ENCODE measurements around the gene TMEM89. TPM values are rescaled to one million over a fixed set of nuclear protein-coding genes. Genes with fewer than 3 reads are reported as not detected.

TMEM89 gene
- total RNA-seq, 1 donor from 2014 or later = not detected

- no peak for DNase-seq (ENCODE audit: low read depth)
Measured at GRCh38 chr3:48641396-48641795, 19.8 kb upstream of the TMEM89 start.

- no peak for DNase-seq (ENCODE audit: low read depth)
Measured at GRCh38 chr3:48639944-48640606, 18.5 kb upstream of the TMEM89 start.

DNA sequence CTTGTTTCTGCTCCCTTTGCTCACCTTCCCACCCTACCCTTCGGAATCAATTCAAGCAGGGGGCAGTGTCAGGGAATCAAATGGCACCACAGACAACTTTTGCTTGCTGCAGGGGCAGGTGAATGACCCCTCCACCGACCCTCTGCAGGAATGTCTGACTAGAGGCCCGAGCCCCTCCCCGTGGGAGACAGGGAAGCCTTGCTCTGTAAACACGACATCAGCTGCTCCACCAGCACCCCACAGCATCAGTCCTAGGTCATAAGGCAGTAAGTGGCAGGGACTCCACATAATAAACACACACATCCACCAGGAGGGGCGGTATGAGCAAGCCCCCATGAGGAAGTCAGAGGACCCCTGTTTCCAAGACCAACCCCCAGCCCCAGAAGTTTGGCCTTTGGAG is 15.7 kb upstream of the TMEM89 start:
- no peak for DNase-seq (ENCODE audit: low read depth)

DNA sequence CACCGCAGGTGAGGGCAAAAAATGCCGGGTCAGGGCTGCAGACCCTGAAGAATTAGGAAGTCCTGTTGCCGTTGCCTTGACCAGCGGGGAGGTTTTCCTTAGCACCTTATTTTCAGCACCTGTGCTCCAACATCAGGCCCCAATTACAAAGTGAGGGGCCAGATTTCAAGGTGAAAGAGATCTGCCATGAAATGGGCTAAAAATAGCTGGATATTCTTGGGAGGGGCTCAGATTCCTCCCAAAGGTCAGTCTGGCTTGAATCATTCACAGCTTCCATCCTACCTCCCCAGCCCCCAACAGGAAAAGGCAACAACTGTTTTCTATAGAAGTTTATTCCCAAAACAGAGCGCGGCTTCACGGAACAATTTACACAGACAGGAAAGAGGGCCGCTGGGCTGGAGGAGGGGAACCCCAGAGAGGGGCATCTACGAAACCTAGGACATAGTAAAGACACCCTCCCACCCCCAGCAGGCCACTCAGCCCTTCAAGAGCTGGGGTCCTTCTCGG is 14.6 kb upstream of the TMEM89 start:
- no peak for DNase-seq (ENCODE audit: low read depth)

DNA sequence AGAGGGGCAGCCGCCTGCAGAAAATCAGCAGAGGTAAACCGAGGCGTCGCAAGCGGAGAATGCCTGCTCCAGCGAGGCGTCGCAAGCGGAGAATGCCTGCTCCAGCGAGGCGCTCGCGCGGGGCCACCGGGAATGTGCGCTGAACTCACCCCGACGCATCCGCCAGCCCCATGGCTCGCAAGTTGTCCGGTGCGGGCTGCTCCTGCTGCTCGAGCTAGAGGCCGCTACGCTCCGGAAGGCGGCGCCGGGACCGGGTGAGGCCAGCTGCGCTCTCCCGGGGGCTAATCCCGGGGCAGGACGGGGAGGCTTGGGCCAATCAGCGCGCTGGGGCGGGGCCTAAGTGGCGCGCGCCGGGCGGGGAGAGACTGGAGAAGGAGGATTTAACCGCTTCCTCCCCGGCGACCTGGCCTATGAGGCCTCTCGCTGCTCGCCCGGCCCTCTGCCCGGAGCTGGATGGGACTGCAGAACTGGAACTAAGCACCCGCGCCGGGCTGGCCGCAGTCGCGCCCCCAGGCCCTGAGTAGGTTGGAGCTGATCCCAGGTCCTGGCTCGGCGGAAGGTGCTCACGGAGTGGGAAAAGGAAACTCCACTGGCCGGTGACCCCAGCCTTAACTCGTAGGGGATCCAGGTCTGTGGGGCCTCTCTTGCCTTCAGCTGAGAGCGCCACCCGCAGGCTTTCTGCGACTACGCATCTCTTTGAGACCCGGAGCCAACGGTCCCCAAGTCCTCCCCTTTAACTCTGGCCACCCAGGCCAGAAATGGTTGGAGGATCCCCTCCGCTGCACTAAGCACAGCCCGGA is 13.9 kb upstream of the TMEM89 start, which contains the start of gene SLC26A6:
Gene SLC26A6, minus strand, starts transcription at position 240 of the 800 bp plus-strand sequence. Its CDS starts 68 bp downstream, at position 172.
- DNase-seq (ENCODE audit: low read depth) = peak; percentile 84

GRCh38 chr3:48634661-48635221 is 13.2 kb upstream of the TMEM89 start:
- peak; percentile 38 for DNase-seq (ENCODE audit: low read depth)

GRCh38 chr3:48633743-48634142 is 12.2 kb upstream of the TMEM89 start:
- DNase-seq (ENCODE audit: low read depth) = no peak

DNA sequence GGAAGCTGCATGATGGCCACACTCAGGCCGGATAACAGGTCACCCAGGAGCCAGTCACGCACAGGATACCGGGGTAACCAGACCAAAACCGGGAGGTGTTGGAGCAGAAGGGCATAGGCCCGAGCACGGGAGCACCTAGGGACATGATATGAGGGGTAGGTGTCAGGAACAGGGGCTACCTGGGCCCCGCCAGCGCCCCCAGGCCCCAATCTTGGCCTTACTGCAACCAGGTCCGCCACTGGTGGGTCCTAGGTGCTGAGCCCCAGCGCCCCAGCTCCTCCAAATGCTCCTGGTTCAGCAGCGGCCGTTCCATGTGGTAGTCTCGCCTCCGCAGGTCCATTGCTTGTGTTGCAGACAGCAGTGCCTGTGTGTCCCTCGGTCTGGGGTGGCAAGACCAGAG is 11.7 kb upstream of the TMEM89 start:
- DNase-seq (ENCODE audit: low read depth) = no peak

- DNase-seq (ENCODE audit: low read depth) = no peak
Measured at GRCh38 chr3:48631516-48632448, 10.2 kb upstream of the TMEM89 start.

DNA sequence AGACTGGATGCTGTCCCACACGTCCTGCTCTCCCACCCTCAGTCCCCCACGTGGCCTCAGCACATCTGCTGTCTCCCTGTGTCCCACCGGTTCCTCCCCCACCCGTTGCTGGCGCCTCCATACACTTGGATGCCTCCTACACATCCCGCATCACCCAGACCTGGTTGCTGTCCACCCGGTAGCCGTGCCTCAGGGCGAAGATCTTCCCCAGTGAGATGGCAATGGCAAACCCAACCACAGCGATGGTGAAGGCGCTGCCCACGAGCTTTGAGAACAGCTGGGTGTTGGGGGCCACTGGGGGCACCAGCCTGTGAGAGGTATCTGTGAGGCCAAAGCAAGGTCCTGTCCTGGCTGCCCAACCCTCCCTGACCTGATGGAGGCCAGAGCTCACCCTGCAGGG is 9.3 kb upstream of the TMEM89 start:
- DNase-seq (ENCODE audit: low read depth) = no peak

- DNase-seq (ENCODE audit: low read depth) = no peak
Measured at GRCh38 chr3:48630407-48630806, 8.8 kb upstream of the TMEM89 start.

DNA sequence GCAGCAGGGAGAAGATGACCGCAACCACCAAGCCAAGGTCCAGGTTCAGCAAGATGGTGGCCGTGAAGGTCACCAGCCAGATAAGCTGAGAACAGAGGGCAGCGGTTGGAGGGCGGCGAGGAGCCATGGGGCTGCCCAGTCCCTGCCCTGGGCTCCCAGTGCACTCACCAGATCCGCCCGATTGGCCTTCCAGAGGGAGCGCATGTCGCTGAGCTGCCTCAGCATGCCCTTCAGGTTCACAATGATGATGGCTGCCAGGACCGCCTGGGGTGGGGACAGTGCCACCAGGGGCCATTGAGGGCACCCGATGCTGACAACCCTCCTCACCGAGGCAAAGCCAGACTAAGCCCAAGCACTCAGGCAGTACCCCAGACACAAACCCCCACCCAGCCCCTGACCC is 8.3 kb upstream of the TMEM89 start:
- DNase-seq (ENCODE audit: low read depth) = no peak

- no peak for DNase-seq (ENCODE audit: low read depth)
Measured at GRCh38 chr3:48628277-48629017, 6.9 kb upstream of the TMEM89 start.

- DNase-seq (ENCODE audit: low read depth) = no peak
Measured at GRCh38 chr3:48625600-48625999, 4.0 kb upstream of the TMEM89 start.

- no peak for DNase-seq (ENCODE audit: low read depth)
Measured at GRCh38 chr3:48624767-48625166, 3.2 kb upstream of the TMEM89 start.

DNA sequence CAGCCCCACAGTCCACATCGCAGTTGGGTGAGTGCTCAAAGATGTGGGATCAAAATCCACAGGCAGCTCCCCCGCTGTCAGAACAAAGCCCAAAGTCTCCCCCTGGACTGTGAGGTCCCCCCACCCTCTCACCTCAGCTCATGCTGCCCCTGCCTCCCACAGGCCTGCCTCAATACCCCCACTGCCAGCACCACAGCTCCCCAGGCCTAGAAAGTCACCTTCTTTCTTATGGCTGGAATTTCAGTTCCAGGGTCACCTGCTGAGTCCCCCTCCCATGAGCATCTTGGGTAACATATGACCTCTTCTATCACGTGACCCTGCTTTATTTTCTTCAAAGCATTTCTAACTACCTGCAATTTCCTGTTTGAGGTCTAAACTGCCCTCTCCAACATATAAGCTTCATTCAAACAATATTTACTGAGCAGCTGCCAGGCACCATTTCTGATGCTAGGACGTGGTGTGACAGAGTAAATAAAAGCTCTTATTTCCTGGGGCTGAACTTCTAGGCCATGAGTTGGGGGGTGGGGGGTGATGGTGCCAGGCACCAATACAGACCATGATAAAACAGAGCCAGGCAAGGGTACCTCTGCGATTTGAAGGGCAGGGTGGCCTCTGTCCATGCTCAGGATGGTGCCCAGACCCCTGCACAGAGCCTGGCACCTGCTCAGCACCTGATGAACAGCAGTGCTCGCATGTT is 2.4 kb upstream of the TMEM89 start:
- DNase-seq (ENCODE audit: low read depth) = no peak

DNA sequence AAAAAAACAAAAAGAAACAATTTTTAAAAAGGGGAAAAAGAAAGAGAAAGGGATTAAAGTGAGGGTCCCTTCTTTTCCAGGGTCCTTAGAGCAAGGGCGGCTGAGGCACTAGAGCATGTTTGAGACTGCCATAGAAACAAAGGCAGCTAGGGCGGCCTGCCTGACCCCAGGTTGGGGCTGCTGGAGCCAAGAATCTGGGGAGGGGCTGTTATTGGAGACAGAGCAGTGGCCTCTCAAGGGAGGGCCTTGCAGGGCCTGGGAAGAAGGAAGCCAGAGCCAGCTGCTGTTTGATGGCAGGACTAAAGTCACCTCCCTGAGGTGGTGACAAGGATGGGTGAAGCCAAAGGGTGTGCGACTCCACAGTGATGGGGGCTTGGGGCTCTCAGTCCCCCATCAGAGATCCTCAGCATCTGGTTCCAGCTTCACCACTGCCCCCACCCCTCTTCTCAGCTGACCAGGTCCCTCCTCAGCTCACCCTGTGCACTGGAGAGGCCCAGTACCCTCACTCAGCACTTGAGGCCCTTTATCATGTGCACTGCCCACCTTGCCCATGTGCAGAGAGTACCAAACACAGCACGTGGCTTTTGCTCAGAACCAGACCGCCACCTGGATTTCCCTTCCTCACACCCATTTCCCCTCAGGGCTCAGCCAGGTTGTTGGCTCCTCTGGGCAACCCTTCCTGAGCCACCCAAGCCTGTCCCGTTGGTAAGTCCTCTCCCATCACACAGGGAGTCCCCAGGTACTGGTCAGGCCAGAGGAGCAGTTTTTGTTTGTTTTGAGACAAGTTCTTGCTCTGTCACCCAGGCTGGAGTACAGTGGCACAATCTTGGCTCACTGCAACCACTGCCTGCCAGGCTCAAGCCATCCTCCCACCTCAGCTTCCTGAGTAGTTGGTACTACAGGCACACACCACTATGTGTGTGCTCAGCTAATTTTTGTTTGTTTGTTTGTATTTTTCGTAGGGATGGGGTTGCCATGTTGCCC is 1.7 kb downstream of the TMEM89 start:
- no peak for DNase-seq (ENCODE audit: low read depth)

DNA sequence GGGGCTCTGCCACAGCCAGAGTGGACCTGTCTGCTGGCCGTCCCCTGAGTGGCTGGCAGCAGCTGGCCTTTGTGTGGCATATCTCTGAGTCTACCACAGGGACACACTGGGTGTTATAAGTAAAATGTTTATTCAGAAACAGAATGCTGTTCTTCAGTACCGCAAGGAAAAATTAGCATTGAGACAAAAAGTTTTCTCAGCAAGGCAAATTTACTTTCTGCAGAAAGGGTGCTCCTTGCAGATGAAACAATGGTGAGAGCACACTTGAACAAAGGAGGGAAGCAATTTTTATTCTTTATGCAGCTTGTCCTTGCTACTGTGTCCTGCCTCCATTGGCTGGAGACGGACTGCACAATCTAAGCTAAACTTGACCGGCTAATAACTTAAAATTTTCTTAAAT is 4.0 kb downstream of the TMEM89 start:
- no peak for DNase-seq (ENCODE audit: low read depth)

DNA sequence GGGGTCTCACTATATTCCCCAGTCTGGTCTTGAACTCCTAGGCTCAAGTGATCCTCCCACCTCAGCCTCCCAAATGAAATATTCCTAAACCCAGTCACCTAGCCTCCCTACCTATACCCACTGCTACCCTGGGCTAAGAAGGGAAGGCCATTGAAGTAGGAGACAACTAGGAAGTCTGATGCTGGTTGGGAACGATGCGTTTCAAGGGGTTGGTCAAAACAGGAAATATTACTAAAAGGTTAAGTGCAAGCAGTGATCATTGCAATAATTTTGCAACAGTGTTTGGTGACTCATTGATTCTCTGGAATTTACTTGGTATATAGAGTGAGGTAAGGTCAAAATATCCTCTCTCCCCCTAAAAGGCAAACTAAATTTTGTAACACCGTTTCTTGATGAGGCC is 7.5 kb downstream of the TMEM89 start:
- DNase-seq (ENCODE audit: low read depth) = peak; percentile 79
